KOPT-K1 (cell line): ENCODE measurements around the gene ICA1.
"Not testable (repeated sequence)": the region's sequence is repeated elsewhere in the genome, so short reads cannot be mapped to it uniquely, and the experiment has no call there.

Experiments
- H3K27ac ChIP-seq: fragments of 200-600 bp; sonication (generic); 2 replicates; pipeline ENCODE4 v1.5.1; 2016; ENCODE audit warnings: antibody characterized with exemption, mild to moderate bottlenecking, low read depth, low read length; ENCODE audit not compliant: poor library complexity, severe bottlenecking
- H3K36me3 ChIP-seq: fragments of 200-600 bp; sonication (generic); 2 replicates; pipeline ENCODE4 v1.5.1; 2017; ENCODE audit warnings: antibody characterized with exemption, mild to moderate bottlenecking, low read length, moderate library complexity; ENCODE audit not compliant: insufficient read depth
- H3K9me3 ChIP-seq: fragments of 200-600 bp; sonication (generic); 2 replicates; pipeline ENCODE4 v1.5.1; 2017; ENCODE audit warnings: antibody characterized with exemption, low read length, mild to moderate bottlenecking; ENCODE audit not compliant: insufficient read depth, poor library complexity, severe bottlenecking

The ICA1 gene

GRCh38 chr7:8250547-8250946 lies 11.4 kb downstream of the ICA1 start:
- H3K27ac ChIP-seq: no peak overlapping the region
- H3K36me3 ChIP-seq: no peaks in the 10 kb centered on the region
- H3K9me3 ChIP-seq: no peaks in the 10 kb centered on the region

GRCh38 chr7:8249121-8249520 lies 12.8 kb downstream of the ICA1 start:
- no peak overlapping the region for H3K27ac ChIP-seq
- H3K36me3 ChIP-seq: no peaks in the 10 kb centered on the region
- peaks cover 5% of the 10 kb centered on the region for H3K9me3 ChIP-seq

GRCh38 chr7:8246020-8246419 lies 15.9 kb downstream of the ICA1 start:
- H3K9me3 ChIP-seq: peaks cover 12% of the 10 kb centered on the region
- no peak overlapping the region for H3K27ac ChIP-seq
- no peaks in the 10 kb centered on the region for H3K36me3 ChIP-seq

DNA sequence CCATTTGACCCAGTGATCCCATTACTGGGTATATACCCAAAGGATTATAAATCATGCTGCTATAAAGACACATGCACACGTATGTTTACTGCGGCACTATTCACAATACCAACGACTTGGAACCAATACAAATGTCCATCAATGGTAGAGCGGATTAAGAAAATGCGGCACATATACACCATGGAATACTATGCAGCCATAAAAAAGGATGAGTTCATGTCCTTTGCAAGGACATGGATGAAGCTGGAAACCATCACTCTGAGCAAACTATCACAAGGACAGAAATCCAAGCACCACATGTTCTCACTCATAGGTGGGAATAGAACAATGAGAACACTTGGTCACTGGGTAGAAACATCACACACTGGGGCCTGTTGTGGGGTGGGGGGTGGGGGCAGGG lies 16.9 kb downstream of the ICA1 start:
- H3K27ac ChIP-seq, H3K36me3 ChIP-seq: not testable (repeated sequence)
- H3K9me3 ChIP-seq: peaks cover 12% of the 10 kb centered on the region

GRCh38 chr7:8243059-8243458 lies 18.9 kb downstream of the ICA1 start:
- not testable (repeated sequence) for H3K36me3 ChIP-seq, H3K27ac ChIP-seq
- H3K9me3 ChIP-seq: peaks cover 12% of the 10 kb centered on the region

DNA sequence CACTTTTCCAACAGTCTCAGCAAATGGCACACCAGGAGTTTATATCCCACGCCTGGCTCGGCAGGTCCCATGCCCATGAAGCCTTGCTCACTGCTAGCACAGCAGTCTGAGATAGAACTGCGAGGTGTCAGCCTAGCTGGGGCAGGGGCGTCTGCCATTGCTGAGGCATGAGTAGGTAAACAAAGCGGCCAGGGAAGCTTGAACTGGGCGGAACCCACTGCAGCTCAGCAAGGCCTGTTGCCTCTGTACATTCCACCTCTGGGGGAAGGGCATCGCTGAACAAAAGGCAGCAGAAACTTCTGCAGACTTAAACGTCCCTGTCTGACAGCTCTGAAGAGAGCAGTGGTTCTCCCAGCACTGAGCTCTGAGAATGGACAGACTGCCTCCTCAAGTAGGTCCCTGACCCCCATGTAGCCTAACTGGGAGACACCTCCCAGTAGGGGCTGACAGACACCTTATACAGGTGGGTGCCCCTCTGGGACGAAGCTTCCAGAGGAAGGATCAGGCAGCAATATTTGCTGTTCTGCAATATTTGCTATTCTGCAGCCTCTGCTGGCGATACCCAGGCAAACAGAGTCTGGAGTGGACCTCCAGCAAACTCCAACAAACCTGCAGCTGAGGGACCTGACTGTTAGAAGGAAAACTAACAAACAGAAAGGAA lies 22.1 kb downstream of the ICA1 start:
- H3K9me3 ChIP-seq, H3K36me3 ChIP-seq, H3K27ac ChIP-seq: not testable (repeated sequence)

DNA sequence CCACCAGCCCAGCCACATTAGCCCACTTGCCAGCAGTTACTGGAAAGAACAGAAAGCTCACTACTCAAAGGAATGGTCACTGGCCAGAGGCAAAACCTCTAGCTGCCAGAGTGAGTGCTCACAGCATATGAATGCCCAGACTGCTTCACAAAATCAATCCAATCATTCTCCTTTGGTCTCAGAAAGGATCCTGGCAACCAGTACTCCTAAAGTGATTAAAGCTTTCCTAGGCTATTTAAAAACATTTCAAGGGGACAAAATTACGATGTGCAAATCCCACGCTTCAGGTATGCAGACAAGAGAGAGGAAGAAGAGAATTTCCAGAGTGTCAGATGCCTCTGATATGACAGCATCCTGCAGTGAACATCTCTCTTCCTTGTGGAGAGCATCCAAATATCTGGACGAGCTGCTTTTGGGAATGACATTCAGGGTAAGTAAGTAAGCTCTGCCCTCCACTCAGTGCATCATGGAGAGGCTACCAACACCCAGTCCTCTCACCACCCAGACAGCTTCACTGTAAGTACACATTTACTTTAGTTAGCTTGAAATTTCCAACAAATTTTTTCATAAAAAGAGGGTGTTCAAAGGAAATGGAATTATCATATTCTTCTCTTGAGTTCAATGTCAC lies 25.1 kb downstream of the ICA1 start:
- Histone ChIP-seq H3K27ac (no peak overlapping the region), H3K9me3 (peaks cover 3% of the 10 kb centered on the region), H3K36me3 (no peaks in the 10 kb centered on the region)

DNA sequence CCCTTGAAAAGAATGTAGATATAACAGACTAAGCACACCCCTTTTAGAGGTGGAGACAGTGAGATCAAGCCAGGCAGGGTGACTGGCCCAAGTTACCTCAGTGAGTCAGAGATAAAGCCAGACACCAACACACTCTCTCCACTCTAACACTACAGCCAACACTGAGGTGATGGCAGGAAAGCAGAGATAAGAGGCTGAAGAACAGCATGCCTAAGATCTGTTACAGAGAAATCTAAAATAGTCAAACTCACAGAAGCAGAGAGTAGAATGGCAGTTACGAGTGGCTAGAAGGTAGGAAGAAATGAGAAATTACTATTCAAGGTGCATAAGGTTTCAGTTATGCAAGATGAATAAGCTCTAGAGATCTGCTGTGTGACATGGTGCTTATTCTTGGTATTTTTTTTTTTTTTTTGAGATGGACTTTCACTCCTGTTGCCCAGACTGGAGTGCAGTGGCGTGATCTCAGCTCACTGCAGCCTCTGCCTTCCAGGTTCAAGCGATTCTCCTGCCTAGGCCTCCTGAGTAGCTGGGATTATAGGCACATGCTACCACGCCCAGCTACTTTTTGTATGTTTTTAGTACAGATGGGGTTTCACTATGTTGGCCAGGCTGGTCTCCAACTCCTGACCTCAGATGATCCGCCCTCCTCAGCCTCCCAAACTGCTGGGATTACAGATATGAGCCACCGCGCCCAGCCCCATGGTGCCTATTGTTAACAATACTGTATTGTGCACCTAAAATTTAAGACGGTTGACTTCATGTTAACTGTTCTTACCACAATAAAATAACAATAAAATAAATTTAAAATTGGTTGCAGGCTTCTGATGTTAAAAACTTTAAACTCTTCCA lies 28.7 kb downstream of the ICA1 start:
- Histone ChIP-seq H3K9me3 (no peaks in the 10 kb centered on the region), H3K27ac (no peak overlapping the region), H3K36me3 (no peaks in the 10 kb centered on the region)

DNA sequence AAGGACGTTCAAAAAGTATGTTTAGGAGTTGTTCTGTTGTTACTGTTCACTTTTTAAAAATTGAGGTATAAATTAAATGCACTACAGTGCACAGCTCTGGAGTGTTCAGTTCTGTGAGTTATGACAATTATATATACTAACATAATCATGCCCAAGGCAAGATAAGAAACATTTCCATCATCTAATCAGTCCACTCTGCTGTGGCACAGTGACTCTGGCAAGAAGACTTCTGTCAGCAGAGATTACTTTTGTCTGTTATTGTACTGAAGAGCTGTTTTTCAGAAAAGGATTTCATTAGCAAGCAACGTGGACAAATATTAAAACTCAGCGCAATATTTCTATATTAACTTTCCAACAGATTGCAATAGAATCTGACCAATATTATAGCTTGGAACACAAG lies 32.0 kb downstream of the ICA1 start:
- Histone ChIP-seq H3K36me3 (no peaks in the 10 kb centered on the region), H3K27ac (no peak overlapping the region), H3K9me3 (no peaks in the 10 kb centered on the region)

DNA sequence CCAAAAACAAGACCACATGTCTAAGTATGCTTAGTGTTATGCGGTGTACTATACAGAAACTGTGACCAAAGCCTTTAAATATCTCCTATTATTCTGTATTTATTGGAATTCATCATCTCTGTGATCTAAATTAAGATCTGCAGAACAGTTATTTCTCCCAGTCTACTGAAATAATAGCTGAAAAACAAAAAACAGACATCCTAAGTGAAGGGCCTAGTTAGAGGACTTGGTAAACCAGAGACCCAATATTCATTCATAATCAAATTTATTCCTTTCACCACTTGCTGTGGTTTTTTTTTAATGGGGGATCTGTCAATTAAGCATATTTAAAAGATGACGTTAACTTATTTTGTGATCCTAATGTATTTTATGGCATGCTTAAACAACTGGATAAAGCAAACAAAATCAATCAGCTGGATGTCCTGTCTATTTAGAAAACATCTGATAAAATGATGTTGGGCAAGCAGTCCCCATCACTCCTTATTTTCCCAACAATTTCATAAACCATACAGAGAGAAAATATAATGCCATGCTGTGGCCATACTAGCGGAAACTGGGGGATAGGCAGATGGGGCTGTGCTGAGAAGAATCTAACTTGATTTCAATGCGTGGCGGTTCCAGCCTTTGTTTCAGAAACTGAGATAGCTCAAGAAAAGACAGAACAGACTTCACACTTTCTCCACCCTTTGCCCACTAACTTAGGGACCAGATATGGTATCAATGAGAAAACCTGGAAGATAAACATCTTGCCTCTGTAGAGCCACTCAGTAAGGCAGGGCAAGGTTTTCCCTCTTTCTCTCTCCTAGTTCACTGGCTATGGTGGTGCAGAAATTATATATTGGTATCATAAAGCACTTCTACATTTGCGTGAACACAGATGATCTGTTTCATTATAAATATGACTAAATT lies 32.9 kb downstream of the ICA1 start:
- Histone ChIP-seq H3K9me3 (no peaks in the 10 kb centered on the region), H3K27ac (no peak overlapping the region), H3K36me3 (no peaks in the 10 kb centered on the region)

GRCh38 chr7:8228068-8228467 lies 33.9 kb downstream of the ICA1 start:
- Histone ChIP-seq H3K36me3 (no peaks in the 10 kb centered on the region), H3K9me3 (no peaks in the 10 kb centered on the region), H3K27ac (no peak overlapping the region)

DNA sequence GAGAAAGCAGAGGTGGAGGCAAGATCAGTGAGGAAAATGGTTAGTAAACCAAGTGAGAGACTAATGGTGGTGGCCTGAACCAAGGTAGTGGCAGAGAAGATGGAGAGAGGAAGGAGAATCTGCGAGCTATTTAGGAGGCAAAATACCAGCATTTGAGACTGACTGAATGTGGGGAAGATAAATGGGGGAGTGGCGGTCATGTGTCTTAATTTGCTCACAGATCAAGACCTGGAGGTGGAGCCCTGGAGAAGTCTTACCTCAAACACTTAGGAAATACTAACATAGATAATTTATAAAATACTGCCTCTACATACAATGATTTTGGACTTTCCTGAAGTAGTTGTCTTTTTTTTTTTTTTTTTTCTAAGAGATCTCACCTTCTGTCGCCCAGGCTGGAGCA lies 34.7 kb downstream of the ICA1 start:
- Histone ChIP-seq H3K36me3 (no peaks in the 10 kb centered on the region), H3K9me3 (no peaks in the 10 kb centered on the region), H3K27ac (no peak overlapping the region)

DNA sequence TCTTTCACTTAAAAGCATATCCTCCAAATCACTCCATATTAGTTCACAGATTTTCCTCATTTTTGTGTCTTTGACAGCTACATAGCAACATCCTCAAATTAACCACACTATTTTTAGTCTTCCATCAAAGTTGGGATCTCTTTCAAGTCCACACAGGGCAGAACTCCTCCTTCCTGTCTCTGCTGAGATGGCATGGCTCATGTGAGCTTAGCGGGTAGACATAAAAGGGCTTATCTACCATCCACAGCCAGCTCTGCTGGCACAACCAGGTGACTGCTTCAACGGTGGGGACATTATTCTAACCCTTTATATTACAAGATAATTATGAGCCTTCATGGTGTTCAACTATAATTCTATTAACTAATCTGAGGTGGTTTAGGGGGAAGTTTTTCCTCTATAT lies 35.5 kb downstream of the ICA1 start:
- H3K9me3 ChIP-seq: no peaks in the 10 kb centered on the region

GRCh38 chr7:8221567-8221966 lies 40.4 kb downstream of the ICA1 start:
- Histone ChIP-seq H3K27ac (no peak overlapping the region), H3K9me3 (no peaks in the 10 kb centered on the region), H3K36me3 (no peaks in the 10 kb centered on the region)

More for the DNA sequence above, 35.5 kb downstream of the ICA1 start:
- no peak overlapping the region for H3K27ac ChIP-seq
- no peaks in the 10 kb centered on the region for H3K36me3 ChIP-seq

- Histone ChIP-seq H3K9me3 (no peaks in the 10 kb centered on the region), H3K27ac (no peak overlapping the region), H3K36me3 (no peaks in the 10 kb centered on the region)
Observed at GRCh38 chr7:8221101-8221495, 40.9 kb downstream of the ICA1 start.
